Measurements from ENCODE around the gene CSTF1. TPM values are rescaled to one million over a fixed set of nuclear protein-coding genes. Genes with fewer than 3 reads are reported as not detected.

Gene CSTF1
- total and polyA plus RNA-seq, 2 experiments from 2014 or later, result 15.4 to 34.8 TPM

DNA sequence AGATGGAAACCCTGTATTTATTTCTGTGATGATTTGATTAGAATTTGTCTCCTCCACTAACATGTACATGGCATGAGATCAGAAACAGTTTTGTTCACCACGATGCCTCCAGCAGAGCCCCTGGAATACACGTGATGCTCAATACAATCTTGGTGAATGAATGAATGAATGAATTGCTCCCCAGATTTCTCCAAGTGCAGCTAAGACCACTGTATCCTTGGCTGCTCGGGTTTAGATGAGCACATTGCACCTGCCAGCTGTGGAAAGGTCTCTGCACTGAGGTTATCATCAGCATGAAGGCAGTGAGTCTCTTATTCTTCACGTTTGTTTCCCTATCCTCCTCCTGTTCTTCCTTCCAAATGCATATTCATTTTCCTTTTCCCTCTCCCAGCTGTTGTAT, 37.5 kb downstream of the CSTF1 start:
- 72% methylated on average over 4 of the region's 4 CpGs for WGBS (ENCODE audit: low lambda C conversion rate, missing lambda C conversion rate)
- Histone ChIP-seq H3K4me3 (no peak overlapping the region), H3K27me3 (no peaks in the 10 kb centered on the region), H3K4me1 (ENCODE audit: insufficient read depth) (no peaks in the 10 kb centered on the region), H3K4me2 (no peak overlapping the region), H3K9me2 (replicated peaks; ENCODE audit: insufficient read depth) (no peaks in the 10 kb centered on the region), H2AFZ (no peak overlapping the region), H3K9me3 (ENCODE audit: low read depth) (no peaks in the 10 kb centered on the region), H4K20me1 (ENCODE audit: insufficient read depth, poor library complexity, severe bottlenecking) (no peaks in the 10 kb centered on the region), H3K27ac (no peak overlapping the region), H3K79me2 (no peaks in the 10 kb centered on the region), H3K36me3 (replicated peaks; ENCODE audit: insufficient read depth, low read depth) (no peaks in the 10 kb centered on the region)
- TF ChIP-seq, protein P1, sequence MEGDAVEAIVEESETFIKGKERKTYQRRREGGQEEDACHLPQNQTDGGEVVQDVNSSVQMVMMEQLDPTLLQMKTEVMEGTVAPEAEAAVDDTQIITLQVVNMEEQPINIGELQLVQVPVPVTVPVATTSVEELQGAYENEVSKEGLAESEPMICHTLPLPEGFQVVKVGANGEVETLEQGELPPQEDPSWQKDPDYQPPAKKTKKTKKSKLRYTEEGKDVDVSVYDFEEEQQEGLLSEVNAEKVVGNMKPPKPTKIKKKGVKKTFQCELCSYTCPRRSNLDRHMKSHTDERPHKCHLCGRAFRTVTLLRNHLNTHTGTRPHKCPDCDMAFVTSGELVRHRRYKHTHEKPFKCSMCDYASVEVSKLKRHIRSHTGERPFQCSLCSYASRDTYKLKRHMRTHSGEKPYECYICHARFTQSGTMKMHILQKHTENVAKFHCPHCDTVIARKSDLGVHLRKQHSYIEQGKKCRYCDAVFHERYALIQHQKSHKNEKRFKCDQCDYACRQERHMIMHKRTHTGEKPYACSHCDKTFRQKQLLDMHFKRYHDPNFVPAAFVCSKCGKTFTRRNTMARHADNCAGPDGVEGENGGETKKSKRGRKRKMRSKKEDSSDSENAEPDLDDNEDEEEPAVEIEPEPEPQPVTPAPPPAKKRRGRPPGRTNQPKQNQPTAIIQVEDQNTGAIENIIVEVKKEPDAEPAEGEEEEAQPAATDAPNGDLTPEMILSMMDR (IDR thresholded peaks at IDR 0.05; ENCODE audit: poor library complexity), result no peak
- no peak for TF ChIP-seq EZH2 (IDR thresholded peaks at IDR 0.05; ENCODE audit: borderline replicate concordance)
- TF ChIP-seq EZH2phosphoT487 (IDR thresholded peaks at IDR 0.05; ENCODE audit: low read depth, severe bottlenecking, unreplicated experiment), result no peak
- DNase-seq (ENCODE audit: low spot score), result no peak

DNA sequence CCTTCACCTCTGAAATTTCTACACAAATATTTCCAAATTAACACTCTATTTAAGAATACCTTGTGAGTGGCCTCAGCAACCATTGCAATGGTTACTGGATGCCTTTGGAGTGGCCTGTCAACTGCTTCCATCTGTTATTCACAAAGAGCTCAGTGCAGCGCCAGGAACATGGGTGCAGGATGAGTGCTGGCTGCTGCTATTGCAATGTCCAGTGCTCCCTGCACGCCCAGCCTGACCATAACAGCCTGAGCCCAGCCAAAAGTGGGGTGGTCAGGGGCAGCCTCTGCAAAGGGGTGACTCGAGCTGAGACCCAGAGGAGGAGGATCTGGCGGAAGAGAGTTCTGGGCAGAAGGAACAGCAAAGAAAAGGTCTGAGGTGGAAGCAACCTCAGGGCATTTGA, 38.0 kb downstream of the CSTF1 start:
- H3K4me3 ChIP-seq, result no peak overlapping the region

DNA sequence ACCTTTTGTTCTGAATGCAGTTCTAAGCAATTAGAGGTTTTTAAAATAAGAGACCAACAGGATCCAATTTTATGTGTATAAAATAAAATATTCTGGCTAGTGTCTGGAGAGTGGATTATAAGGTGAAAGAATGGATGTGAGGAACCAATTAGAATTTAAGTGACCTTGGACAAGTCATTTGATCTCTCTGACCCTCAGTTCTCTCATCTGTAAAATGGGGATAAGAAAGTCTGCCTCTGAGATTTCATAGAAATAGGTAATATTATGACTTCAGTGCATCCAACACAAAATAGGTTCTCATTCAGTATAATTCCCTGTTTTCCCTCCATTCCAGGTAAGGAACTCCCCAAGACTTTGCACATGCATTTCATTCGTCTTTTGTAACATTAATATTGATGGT, 38.5 kb downstream of the CSTF1 start:
- H3K27ac ChIP-seq, result no peak overlapping the region
- 89% methylated on average over 1 of the region's 1 CpG for WGBS (ENCODE audit: low lambda C conversion rate, missing lambda C conversion rate)
- TF ChIP-seq EZH2 (IDR thresholded peaks at IDR 0.05; ENCODE audit: borderline replicate concordance) (no peak), EZH2phosphoT487 (IDR thresholded peaks at IDR 0.05; ENCODE audit: low read depth, severe bottlenecking, unreplicated experiment) (no peak)
- TF ChIP-seq, protein P1 (IDR thresholded peaks at IDR 0.05; ENCODE audit: poor library complexity), result no peak

More for the DNA sequence above, 38.0 kb downstream of the CSTF1 start:
- Histone ChIP-seq H4K20me1 (ENCODE audit: insufficient read depth, poor library complexity, severe bottlenecking) (no peaks in the 10 kb centered on the region), H3K27me3 (no peaks in the 10 kb centered on the region), H3K27ac (no peak overlapping the region), H2AFZ (no peak overlapping the region), H3K36me3 (replicated peaks; ENCODE audit: insufficient read depth, low read depth) (no peaks in the 10 kb centered on the region), H3K9me2 (replicated peaks; ENCODE audit: insufficient read depth) (no peaks in the 10 kb centered on the region), H3K4me2 (no peak overlapping the region), H3K9me3 (ENCODE audit: low read depth) (no peaks in the 10 kb centered on the region), H3K79me2 (no peaks in the 10 kb centered on the region), H3K4me1 (ENCODE audit: insufficient read depth) (no peaks in the 10 kb centered on the region)
- no peak for TF ChIP-seq EZH2phosphoT487 (IDR thresholded peaks at IDR 0.05; ENCODE audit: low read depth, severe bottlenecking, unreplicated experiment)
- TF ChIP-seq, protein P1 (IDR thresholded peaks at IDR 0.05; ENCODE audit: poor library complexity), result no peak
- no peak for TF ChIP-seq EZH2 (IDR thresholded peaks at IDR 0.05; ENCODE audit: borderline replicate concordance)
- DNase-seq (ENCODE audit: low spot score), result no peak
- WGBS (ENCODE audit: low lambda C conversion rate, missing lambda C conversion rate), result 83% methylated on average over 4 of the region's 4 CpGs

DNA sequence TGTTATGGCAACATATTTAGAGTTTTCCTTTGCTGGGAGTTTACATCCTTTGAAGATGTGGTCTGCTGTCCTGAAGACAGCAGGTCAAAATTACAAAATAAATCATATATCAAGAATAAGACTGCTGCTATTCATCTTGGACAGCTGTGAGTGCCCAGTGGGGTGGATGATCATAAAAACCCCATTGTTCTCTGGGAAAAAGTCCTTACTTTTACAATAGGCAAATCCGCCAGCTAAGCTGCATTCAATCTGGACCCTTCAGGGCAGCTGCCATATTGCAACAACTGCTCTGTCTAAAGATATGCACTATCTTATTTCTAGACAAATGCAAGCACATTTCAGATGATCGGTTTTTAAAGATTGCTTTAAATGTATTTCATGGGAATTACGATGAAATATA, 39.0 kb downstream of the CSTF1 start:
- H3K4me2 ChIP-seq, result no peak overlapping the region
- H3K27me3 ChIP-seq, result no peaks in the 10 kb centered on the region
- no peak overlapping the region for H2AFZ ChIP-seq
- TF ChIP-seq, protein P1 (IDR thresholded peaks at IDR 0.05; ENCODE audit: poor library complexity), result no peak
- TF ChIP-seq EZH2phosphoT487 (IDR thresholded peaks at IDR 0.05; ENCODE audit: low read depth, severe bottlenecking, unreplicated experiment) (no peak), EZH2 (IDR thresholded peaks at IDR 0.05; ENCODE audit: borderline replicate concordance) (no peak)
- DNase-seq (ENCODE audit: low spot score), result no peak
- H3K27ac ChIP-seq, result no peak overlapping the region
- H3K4me1 ChIP-seq (ENCODE audit: insufficient read depth), result no peaks in the 10 kb centered on the region
- no peaks in the 10 kb centered on the region for H3K79me2 ChIP-seq
- no peaks in the 10 kb centered on the region for H3K9me2 ChIP-seq (replicated peaks; ENCODE audit: insufficient read depth)
- no peaks in the 10 kb centered on the region for H3K9me3 ChIP-seq (ENCODE audit: low read depth)
- H4K20me1 ChIP-seq (ENCODE audit: insufficient read depth, poor library complexity, severe bottlenecking), result no peaks in the 10 kb centered on the region
- H3K4me3 ChIP-seq, result no peak overlapping the region
- WGBS (ENCODE audit: low lambda C conversion rate, missing lambda C conversion rate), result 85% methylated on average over 3 of the region's 3 CpGs
- no peaks in the 10 kb centered on the region for H3K36me3 ChIP-seq (replicated peaks; ENCODE audit: insufficient read depth, low read depth)

More for the DNA sequence above, 38.5 kb downstream of the CSTF1 start:
- Histone ChIP-seq H2AFZ (no peak overlapping the region), H3K4me2 (no peak overlapping the region), H3K9me2 (replicated peaks; ENCODE audit: insufficient read depth) (no peaks in the 10 kb centered on the region), H4K20me1 (ENCODE audit: insufficient read depth, poor library complexity, severe bottlenecking) (no peaks in the 10 kb centered on the region), H3K9me3 (ENCODE audit: low read depth) (no peaks in the 10 kb centered on the region), H3K36me3 (replicated peaks; ENCODE audit: insufficient read depth, low read depth) (no peaks in the 10 kb centered on the region), H3K4me1 (ENCODE audit: insufficient read depth) (no peaks in the 10 kb centered on the region), H3K4me3 (no peak overlapping the region), H3K27me3 (no peaks in the 10 kb centered on the region), H3K79me2 (no peaks in the 10 kb centered on the region)
- DNase-seq (ENCODE audit: low spot score), result no peak

All from hepatocyte (in vitro differentiated cells).